ENCODE measurements around the gene TRAF3.
"Not testable (repeated sequence)": the region's sequence is repeated elsewhere in the genome, so short reads cannot be mapped to it uniquely, and the experiment has no call there.

The TRAF3 gene

DNA sequence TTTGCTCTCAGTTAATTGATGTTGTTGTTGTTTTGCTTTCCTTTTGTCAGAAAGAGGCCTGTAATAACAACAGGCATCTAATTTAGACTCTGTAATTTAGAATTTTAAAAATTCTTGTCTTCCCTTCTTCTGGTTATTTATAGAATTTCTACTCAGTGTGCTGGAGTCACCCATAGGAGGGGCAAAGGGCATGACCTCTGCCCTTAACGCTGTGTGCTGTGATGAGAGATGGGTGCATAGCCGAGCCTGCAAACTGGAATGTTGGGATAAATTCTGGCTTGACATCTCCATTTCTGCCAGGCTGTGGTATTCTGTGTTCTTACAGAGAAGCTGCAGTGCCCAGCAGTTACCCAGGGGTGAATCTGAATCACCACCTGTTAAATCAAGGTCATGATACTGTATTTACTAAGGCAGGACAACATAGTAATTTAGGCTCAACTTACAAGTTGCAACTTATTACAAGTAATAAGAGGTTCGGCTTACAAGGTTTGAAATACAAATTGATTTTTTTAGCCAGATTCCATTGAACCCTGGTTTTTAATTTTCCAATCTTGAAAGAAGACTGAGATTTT lies 53.3 kb downstream of the TRAF3 start:
- DNase-seq = no peak

DNA sequence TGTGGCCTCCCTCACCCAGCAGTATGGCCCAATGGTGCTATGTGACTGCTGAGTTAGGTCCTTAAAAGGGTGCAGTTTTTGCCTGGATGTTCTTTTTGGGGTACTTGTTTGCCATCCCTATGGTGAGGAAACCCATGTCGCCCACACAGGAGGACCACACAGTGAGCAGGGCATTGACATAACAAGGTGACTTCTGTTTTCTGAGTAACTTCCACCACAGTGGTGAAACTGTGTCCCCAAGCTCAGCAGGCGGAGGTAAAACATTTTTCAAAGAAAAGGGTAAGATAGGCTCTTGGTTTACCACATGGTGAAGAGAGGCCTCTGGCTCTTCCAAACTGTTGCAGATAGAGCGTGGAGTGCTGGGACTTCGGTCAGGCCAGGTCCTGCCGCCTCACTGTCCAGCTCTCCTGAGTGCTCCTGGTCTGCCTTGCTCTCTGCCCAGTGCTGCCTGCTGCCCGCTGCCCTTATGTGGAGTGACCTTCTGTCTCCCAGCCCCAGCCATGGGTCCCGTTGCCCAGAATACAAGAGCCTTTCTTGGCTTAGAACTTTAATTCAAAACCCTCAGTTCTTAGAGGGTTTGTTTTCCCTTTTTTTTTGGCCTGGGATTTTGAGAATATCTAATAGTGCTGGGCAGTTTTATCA lies 54.0 kb downstream of the TRAF3 start:
- DNase-seq = no peak

DNA sequence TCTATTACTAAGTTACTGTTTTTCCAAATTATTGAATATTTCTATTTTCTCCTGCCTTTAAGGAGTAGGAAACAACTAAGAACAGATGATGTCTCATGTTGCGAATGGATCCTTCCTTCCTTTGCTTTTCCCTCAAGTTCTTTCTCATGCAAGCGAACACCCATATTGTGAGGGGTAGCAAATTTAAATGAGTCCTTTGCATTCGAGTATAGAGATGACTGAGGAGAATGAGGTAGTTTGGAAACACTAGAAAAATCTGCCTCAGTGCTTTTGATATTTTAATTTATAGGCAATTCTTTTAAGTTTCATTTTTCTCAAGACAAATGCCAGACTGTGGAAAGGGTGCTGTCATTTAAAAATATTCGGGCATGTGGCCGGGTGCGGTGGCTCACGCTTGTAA lies 56.1 kb downstream of the TRAF3 start:
- DNase-seq = no peak

DNA sequence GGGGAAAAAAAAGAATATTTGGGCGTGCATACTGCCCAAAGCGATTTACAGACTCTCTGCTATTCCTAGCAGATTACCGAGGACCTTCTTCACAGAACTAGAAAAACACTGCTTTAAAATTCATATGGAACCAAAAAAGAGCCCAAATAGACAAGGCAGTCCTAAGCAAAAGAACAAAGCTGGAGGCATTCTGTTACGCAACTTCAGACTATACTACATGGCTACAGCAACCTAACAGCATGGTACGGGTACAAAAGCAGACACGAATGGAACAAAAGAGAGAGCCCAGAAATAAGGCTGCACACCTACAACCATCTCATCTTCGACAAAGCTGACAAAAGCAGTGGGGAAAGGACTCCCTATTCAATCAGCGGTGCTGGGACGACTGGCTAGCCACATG lies 56.7 kb downstream of the TRAF3 start:
- no peak for DNase-seq

DNA sequence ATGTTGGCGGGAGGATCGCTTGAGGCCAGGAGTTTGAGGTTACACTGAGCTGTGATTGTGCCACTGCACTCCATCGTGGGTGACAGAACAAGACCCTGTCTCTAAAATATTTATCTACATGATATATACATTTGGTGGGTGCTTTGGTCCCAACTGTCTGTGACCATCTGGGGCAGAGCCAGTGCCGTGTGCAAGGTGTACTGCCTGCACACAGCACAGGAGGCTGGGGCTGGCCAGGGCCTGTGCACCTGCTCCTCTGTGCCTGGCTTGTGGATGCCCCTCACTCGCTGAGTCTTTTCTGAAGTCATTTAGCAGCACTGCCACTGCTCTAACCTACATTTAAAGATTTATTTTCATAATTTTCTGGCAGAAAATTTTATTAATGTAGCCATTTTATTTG lies 58.7 kb downstream of the TRAF3 start:
- no peak for DNase-seq

DNA sequence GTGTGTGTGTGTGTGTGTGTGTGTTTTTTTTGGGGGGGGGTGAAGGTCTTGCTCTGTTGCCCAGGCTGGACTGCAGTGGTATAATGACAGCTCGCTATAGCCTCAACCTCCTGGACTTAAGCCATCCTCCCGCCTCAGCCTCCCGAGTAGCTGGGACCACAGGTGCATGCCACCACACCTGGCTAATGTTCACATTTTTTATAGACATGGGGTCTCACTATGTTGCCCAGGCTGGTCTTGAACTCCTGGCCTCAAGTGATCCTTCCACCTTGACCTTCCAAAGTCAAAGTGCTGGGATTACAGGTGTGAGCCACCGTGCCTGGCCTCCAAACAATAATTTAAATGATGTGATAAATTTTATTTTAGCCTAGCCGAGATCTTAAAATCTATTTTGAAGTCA lies 59.9 kb downstream of the TRAF3 start:
- not testable (repeated sequence) for DNase-seq

DNA sequence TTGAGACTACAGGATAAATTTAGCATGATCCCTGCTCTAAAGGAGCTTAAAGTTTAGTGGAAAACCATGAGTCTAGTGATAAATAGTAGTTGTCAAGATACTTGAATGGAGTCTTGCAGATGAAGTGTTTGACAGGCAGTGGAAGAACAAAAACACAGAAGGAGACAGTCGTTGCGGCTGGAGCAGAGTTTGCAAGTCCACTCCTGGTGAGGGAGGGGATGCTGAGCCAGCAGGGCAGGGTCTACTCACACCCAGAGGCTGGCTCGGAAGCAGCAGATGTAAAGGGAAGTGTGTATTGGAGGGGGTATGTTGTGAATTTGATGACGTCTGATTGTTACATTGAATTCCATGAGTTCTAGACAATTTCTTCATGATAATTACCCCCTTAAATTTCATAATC lies 61.3 kb downstream of the TRAF3 start:
- DNase-seq = no peak

DNA sequence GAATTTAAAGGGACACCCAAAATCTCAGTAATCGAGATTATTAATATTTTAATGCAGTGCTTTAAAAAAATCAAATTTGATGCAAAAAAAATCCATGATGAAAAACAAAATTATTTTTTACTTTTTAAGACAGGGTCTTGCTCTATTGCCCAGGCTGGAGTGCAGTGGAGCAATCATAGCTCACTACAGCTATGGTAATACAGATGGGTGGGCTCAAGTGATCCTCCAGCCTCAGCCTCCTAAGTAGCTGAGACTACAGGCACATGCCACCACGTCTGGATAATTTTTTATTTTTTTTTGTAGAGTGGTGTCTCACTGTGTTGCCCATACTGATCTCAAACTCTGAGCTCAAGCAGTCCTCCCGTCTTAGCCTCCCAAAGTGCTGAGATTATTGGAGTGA lies 62.9 kb downstream of the TRAF3 start:
- DNase-seq = no peak

DNA sequence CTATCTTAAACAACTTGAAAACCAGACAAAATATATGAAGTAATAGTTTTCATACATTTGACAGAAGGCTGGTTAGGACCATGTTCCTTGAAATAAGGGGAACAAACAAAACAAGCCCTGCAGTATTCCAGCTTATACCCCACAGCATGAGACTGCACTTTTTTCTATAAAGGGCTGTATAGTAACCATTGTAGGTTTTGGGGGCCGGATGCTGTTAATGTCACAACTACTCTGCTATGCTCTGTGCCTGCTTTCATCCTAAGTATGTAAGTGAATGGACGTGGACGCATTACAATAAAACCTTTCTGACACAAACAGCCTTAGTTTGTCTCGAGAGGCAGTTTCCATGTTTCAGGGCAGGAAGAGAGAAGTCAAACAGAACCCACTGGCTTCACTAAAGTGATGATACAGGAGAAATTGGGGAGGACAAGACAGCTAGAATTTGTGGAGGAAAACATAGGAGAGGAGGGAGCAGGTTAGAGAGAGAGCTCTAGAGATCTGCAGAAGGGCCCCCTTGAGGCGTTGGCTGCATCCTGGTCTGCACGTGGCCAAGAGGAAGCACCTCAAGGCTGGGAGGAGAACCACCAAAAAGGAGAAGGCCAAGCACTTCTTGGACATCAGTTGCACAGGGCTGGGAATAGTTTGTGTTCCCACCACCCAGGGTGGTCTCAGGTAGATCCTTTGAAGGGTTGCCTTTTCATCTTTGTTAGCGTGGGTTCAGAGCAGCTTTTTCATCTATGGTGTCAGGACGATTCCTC lies 63.7 kb downstream of the TRAF3 start:
- DNase-seq = no peak

DNA sequence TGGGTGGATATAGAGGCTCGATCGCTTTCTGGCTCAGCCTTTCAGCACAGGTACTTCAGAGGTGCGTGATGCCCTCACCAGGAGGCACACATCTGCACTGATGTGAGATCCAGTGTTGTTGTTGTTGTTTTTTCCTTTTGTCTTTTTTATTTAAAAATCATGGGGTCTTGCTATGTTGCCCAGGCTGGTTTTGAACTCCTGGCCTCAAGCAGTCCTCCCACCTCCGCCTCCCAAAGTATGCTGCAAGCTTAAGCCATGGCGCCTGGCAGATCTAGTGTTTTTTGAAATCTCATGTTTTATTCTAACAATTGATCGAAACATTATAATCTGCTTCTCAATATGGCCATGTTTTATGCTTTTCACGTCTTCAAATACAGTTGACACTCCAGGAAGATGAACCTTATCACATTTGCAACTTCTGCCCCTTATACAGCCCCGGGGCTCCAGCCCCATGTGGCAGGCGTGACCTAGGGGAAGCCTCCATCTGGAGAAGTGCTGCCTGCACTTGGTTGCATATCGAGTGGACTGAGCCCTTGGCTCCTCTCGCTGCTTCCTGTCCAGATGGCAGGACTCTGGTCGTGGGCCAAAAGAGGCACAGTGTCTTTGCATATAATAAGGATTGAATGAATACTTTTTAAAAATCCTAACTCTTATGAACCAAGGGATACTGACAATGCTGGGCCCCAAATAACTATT lies 71.7 kb downstream of the TRAF3 start:
- DNase-seq = peak in 1 of 2 experiments; percentile 62

DNA sequence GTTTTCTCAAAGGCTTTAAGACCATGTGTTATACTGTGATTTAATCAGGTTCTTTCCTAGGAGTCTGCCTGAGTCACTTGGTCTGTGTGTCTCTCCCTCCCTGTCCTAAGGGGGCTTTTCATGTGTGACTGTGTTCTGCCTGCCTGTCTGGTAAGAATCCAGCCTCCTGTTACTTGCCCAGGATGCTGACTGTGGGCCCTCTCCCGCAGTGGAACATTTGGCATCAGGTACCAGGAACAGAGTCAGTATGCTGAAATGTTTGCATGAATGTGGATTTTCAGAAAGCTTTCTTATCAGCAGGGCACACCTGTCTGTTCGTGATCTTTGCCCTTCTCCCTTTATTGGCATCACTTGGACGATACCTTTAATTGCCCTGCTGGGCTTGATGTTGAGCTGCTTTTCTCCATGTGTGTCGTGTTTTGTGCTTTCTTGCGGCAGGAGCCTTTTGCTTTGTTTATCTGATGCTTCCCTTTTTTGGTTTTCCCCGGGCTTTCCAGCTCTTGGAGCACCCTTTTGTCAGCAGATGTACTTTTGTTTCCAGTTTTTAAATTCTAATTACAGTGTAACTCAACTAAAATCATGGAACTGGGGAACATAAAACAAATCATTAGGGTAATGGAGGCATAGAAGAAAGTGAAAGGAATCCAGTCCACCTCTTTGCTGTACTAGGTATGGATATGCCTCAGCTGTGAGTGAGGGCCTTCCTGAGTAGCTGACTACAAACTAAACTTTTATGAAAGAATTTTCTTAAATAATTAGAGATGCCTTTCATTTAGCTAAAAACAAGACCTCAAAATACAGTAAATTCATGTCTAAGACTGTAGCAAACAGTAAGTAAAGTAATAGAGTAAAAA lies 72.5 kb downstream of the TRAF3 start:
- peak; percentile 11 to 62 for DNase-seq

DNA sequence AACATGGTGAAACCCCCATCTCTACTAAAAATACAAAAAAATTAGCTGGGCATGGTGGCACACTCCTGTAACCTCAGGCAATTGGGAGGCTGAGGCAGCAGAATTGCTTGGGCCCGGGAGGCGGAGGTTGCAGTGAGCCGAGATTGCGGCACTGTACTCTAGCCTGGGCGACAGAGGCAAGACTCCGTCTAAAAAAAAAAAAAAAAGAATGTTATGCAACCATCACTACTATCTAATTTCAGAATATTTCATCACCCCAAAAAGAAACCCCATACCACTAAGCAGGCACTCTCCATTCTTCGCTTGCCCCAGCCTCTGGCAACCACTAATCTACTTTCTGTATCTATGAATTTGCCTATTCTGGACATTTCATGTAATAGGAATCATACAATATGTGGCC lies 76.4 kb downstream of the TRAF3 start:
- DNase-seq = no peak

DNA sequence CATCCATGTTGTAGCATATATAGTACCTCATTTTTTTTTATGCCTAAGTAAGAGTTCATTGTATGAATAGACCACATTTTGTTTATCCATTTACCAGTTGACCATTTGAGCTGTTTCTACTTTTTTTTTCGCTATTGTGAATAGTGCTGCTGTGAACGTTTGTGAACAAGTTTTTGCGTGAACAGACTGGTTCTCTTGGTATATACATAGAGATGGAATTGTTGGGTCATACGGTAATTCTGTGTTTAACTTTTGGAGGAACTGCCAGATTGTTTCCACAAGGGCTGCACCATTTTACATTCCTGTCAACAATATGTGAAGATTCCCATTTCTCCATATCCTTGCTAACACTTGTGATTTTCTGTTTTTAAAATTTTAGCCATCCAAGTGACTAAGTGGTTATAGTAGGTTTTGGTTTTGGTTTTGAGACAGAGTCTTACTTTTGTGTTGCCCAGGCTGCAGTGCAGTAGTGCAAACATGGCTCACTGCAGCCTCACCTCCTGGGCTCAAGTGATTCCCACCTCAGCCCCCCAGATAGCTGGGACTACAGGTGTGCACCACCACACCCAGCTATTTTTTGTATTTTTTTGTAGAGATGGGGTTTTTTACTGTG lies 76.9 kb downstream of the TRAF3 start:
- no peak for DNase-seq

DNA sequence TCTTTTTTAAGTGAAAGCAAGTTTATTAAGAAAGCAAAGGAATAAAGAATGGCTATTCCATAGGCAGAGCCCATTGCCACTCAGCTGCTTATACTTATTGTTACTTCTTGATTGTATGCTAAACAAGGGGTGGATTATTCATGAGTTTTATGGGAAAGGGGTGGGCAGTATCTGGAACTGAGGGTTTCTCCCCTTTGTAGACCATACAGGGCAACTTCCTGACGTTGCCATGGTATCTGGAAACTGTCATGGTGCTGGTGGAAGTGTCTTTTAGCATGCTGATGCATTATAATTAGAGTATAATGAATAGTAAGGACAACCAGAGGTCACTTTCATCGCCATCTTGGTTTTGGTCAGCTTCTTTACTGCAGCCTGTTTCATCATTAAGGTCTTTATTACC lies 78.9 kb downstream of the TRAF3 start:
- no peak for DNase-seq

DNA sequence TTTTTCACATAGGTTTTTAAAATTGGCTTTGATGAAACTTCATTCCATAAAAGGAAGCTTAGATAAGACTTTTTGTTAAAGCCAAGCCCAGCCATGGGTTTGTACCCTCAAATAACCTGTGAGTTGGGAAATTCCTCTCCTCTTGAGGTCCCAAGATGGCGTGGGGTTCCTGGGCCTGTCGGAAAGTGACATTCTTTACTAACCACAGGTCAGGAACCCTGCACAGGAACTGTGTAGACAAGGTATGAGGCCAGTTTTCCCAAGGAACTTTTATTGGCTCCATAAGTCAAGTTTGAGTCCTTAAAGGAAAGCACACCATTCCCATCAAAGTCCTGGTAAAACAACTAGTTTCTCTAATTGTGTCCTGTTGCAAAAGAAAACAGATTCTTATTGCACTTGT lies 80.2 kb downstream of the TRAF3 start:
- DNase-seq = no peak

DNA sequence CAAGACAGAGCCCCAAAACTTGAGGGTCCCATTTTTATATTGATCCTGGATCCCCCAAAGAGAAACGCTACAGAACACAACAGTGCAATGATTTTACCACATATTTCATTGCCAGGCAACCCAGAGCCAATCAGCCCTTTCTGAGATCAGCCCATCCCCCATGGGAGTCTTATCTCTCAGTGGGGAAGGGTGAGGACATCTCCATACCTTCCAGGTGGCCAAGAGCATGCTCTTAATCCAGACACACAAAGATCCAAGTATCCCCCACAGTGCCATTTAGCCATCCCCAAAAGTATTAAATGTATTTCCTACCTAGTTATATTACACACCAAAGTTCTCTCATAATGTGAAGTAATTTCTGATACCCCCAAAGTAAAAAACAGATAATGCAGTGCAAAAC lies 82.7 kb downstream of the TRAF3 start:
- no peak for DNase-seq

DNA sequence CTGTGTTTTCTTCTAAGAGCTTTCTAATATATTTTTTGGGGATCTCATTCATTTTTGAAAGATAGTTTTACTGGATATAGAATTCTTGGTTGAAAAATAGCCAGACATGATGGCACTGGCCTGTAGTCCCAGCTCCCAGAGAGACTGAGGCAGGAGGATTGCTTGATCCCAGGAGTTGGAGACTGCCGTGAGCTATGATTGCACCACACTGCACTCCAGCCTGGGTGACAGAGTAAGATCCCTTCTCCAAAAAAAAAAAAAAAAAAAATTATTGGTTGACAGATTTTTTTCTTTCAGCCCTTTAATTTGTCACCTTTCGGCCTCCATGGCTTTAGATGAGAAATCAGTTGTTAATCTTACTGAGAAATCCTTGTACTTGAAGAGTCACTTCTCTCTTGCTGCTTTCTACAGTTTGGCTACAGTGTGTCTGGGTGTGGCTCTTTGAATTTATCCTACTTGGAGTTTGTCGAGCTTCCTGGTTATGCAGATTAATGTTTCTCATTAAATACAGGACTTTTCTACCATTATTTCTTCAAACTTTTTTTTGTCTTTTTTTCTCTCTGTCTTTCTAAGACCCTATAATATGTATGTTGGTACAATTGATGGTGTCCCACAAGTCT lies 85.0 kb downstream of the TRAF3 start:
- DNase-seq = no peak

DNA sequence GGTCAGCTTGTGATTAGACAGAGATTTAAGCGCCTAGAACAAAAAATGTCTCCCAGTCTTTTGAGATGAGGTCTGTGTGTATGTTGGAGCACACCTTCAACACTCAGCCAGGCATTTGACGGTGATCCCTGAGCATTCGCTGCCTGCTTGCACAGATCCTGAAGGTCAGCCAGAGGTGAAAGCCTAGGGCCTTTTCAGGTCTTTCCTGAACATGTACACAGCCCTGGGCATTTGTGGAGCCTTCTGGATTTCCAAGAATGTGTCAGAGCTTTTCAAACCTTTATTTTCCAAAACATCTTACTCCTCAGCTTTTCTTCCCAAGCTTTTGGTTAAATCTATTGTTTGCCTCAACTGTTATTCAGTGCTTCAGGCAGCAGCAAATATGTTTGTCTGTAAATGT lies 86.1 kb downstream of the TRAF3 start:
- no peak for DNase-seq

DNA sequence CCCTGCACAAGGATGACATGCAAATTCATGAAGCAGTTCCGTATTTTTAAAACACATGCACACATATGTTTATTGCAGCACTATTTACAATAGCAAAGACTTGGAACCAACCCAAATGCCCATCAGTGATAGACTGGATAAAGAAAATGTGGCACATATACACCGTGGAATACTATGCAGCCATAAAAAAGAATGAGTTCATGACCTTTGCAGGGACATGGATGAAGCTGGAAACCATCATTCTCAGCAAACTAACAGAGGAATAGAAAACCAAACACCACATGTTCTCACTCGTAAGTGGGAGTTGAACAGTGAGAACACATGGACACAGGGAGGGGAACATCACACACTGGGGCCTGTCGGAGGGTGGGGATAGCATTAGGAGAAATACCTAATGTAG lies 88.7 kb downstream of the TRAF3 start:
- DNase-seq = not testable (repeated sequence)

DNA sequence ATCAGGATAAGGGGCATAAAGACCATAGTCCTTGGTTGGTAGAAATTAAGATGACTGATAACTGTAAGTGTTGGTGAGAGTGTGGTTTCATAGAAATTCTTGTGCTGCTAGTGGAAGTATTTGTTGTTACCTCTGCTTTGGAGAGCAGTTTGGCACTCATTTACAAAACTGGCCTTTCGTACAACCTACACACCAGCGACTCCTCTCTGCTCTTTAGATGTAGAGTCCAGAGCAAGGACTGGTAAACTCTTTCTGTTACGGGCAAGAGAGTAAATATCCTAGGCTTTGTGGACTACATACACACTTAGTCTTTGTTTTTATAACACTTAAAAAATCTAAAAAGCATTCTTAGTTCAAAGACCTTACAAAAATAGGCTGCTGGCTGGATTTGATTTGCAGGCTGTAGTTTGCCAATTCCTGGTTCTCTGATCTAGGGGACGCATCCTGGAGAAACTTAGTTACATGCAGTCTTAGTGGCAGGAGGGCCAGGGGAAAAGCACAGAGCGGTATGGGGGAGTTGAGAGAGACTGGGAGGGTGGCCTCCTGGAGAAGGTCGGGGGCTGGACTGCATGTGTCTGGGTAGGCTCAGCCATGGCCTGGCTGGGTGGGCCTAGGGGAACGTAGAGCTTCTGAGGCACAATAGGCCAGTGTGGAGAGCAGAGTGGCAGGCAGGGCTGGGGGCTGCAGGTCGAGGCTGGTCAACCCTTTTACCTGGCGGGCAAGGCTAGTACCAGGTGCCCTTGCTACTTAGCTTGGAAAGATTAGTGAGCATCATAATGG lies 89.9 kb downstream of the TRAF3 start:
- DNase-seq = no peak

All from NCI-H2081 (cell line).